HG03097 (cell line): ENCODE data around the gene CARD11.
"Not testable (repeated sequence)": the region's sequence is repeated elsewhere in the genome, so short reads cannot be mapped to it uniquely, and the experiment has no call there.

Experiments used
- ATAC-seq: cut with Tn5 transposase; IDR thresholded peaks from one replicate; pipeline ENCODE4 v1.9.1; 2021; ENCODE audit not compliant: unreplicated experiment, low FRiP score

Gene CARD11

GRCh38 chr7:2929321-2930201 is 114.1 kb downstream of the CARD11 start:
- ATAC-seq, result no peak

- ATAC-seq, result no peak
These were observed 114.9 kb downstream of the CARD11 start for GRCh38 chr7:2928613-2929311.

GRCh38 chr7:2928256-2928612 is 115.4 kb downstream of the CARD11 start:
- no peak for ATAC-seq

GRCh38 chr7:2927592-2927991 is 116.1 kb downstream of the CARD11 start:
- no peak for ATAC-seq

- no peak for ATAC-seq
These were observed 116.7 kb downstream of the CARD11 start for GRCh38 chr7:2926896-2927405.

GRCh38 chr7:2926120-2926895 is 117.4 kb downstream of the CARD11 start:
- no peak for ATAC-seq

GRCh38 chr7:2924866-2925840 is 118.5 kb downstream of the CARD11 start:
- ATAC-seq, result no peak

DNA sequence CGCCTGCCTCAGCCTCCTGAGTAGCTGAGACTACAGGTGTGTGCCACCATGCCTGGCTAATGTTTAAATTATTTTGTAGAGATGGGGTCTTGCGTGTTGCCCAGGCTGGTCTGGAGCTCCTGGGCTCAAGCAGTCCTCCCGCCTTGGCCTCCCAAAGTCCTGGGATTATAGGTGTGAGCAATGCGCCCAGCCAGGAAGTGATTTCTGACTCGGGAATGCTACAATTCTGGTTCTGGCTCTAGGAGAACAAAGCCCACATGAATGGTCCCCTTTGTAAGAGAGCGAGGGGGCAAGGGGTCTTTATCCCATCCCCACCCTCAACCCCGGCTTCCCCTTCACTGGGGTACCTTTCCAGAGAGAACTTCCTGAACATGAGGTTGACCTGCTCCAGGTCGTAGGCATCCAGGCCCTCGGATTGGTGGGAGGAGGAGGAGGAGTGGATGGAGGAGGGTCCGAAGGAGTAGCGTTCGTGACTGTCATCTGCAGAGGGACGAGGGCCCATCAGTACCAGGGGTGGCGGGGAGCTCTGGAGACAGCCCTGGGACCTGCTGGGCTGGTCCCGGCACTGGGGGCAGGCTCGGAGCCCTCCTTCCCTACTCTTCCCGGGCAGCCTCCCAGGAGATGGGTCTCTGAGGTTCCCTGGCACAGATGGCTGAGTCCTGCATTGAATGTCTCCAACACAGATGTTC is 119.6 kb downstream of the CARD11 start:
- no peak for ATAC-seq

DNA sequence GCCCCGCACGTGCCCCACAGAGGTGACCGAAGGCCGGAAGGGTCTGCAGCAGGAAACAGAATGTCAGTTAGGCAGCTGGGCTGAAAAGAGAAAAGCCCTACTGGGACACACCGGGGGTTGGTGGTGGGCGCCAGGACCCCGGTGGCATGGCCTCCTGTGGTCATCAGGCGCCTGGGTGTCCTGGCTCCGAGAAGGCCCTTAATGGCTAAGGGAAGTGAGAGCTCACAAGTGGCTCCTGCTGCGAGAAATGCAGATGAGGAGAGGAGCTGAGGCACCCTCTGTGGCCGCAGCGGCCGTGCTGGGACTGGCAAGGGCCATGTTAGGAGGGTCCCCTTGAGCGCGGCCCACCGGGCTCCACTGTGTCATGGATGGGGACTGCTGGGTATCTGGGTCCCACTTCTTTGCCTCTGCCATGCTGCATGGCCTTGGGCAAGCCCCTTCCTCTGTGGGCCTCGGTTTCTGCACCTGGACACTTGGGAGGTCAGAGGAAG is 120.3 kb downstream of the CARD11 start:
- ATAC-seq, result no peak

- ATAC-seq, result no peak
These were observed 120.8 kb downstream of the CARD11 start for GRCh38 chr7:2922866-2923265.

DNA sequence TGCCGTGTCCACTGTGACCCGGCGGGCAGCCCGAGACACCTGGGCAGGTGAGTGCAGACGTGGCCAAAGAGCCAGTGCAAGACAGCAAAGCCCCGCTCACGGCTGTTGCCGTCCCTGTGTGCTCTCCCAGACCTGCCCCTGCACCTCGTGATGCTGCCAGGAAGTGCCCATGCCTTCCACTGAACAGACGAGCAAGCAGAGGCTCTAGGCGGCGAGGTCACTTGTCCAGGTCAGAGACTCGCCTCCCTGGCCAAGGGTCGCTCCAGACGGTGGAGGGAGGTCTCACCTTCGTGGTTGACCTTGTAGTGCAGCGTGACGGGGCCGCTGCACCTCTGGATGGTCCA is 121.3 kb downstream of the CARD11 start:
- ATAC-seq, result no peak

GRCh38 chr7:2921653-2922347 is 121.9 kb downstream of the CARD11 start:
- no peak for ATAC-seq

DNA sequence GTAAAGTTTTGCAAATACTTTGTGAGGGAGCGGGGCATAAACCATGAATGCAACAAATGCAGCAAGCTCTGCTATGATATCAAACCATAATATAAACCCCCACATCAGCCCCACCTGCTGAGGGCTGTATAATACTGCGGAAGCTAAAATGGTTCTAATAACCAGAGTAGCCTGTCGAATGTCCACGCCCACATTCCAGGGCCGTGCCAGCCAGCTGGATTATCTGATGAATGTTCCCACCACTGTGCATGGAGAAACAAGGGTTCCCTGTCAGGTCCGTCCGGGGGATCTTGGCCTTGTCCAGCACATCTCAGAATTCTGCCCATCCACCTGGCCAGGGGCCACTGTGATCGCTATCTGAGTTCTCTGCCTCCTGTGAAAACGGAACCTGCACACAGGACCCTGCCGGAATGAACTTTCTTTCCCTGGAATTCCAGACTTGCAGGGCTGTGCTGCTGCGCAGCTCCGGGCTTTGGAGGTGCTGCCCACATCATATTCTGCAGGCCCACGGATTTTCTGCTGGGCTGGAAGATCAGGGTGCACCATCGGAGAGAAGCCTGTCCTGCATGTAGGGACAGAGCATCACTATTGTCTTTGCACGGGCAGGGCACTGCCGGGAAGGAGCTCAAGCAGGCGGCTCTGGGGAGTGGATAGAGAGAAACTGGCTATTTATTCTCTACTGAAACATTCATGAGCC is 122.6 kb downstream of the CARD11 start:
- ATAC-seq, result no peak

DNA sequence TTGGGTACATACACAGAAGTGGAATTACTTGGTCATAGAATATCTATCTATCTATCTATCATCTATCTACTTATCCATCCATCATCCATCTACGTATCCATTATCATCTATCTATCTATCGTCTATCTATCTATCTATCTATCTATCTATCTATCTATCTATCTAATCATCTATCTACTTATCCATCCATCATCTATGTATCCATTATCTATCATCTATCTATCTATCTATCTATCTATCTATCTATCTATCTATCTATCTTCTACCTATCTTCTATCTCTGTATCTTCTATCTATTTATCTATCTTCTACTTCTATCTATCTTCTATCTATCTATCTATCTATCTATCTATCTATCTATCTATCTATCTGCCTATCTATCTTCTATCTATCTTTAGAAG is 123.2 kb downstream of the CARD11 start:
- not testable (repeated sequence) for ATAC-seq

DNA sequence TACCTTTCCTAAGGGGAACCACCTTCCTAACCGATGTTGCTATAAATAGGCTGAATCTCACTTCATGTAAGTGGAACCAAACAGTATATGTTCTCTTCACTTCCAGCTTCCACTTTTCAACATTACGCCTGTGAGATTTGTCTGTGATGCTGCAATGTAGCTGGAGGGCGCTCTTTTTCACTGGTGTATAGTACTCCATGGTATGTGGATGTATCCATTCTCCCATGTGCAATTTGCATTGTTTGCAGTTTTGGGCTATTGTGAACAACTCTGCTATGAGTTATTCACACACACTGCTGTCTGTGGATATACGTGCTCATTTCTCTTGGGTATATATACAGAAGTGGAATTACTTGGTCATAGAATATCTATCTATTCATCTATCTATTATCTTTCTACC is 123.6 kb downstream of the CARD11 start:
- ATAC-seq, result no peak

DNA sequence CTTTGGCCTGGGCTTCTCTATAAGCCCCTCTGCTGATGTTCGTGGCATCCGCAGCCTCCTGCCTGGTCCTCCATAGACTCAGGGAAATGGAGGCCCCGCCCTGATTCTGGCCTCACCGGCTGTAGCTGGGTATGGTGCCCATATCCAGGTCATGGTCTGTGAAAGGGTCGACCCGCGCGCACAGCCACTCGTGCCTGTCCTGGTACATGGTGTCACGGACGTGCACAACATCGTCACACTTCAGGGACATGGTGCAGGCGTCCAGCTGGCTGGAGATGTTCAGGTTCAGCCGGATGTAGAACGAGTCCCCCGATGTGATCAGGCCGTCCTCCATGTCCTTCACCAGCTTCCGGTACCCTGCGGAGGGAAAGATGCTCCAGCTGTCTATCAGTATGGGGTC is 124.4 kb downstream of the CARD11 start:
- ATAC-seq, result no peak

DNA sequence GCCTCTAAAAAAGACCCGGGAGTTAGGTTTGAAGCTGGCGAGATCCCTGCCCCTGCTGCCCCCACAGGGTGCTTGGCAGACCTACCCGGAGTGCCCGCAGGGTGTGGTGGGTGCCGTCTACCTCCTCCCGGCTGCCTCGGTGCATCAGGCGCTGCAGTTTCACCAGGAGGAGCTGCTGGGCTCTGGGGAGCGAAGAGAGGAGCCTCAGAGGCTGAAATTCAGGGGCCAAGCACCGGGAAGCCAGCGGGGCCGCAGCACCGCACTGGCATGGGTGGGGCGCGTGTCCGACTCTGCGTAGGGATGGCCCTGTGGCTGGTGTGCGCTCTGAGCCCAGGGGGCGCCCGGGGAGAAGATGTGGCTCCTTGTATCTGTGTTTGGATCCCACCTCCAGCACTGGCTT is 125.3 kb downstream of the CARD11 start:
- no peak for ATAC-seq

DNA sequence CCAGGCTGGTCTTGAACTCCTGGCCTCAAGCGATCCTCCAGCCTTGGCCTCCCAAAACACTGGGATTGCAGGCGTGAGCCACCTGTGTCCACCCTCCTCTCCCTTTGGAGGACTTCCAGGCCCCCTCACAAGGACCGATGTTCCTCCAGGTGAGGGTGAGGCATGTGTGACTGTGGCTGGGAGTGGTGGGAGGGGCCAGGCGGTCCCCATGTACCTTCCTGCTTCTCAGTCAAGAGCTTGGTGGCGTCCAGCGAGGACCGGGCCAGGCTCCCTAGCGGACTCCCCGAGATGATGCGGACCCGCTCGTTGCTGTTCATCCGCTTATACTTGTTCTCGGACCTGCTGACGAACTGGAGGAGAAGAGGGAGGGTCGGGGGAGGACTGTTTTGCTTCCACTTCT is 128.6 kb downstream of the CARD11 start:
- ATAC-seq, result no peak
